ENCODE data around the gene PPIAL4G.
"Not testable (repeated sequence)": the region's sequence is repeated elsewhere in the genome, so short reads cannot be mapped to it uniquely, and the experiment has no call there.

The PPIAL4G gene

GRCh38 chr1:148434832-148435231 is 48.3 kb downstream of the PPIAL4G start:
- Histone ChIP-seq H3K9me3 (ENCODE audit: control insufficient read depth, insufficient read depth, low read depth, low read length) (no peaks in the 10 kb centered on the region), H3K4me3 (ENCODE audit: low read depth, low read length) (no peak overlapping the region), H3K4me1 (ENCODE audit: control insufficient read depth, insufficient read depth, low read length) (no peaks in the 10 kb centered on the region), H3K36me3 (ENCODE audit: control insufficient read depth in 2 of 2, insufficient read depth in 1 of 2, low read length in 2 of 2) (peaks cover 0 to 12% of the 10 kb centered on the region in 2 experiments; a peak in 2 of 3 replicates), H3K27ac (ENCODE audit: extremely low read depth, low read depth, low read length) (no peak overlapping the region)
- TF ChIP-seq ZNF580 (tag by site-specific recombination; IDR thresholded peaks at IDR 0.05) = no peak
- TF ChIP-seq ZNF362 (tag by site-specific recombination; IDR thresholded peaks at IDR 0.05) = no peak
- no peak for TF ChIP-seq ZNF48 (tag by site-specific recombination; IDR thresholded peaks at IDR 0.05)
- TF ChIP-seq GFI1B (tag by site-specific recombination; IDR thresholded peaks at IDR 0.05) = no peak
- no peak for TF ChIP-seq ZNF24 (tag by site-specific recombination; IDR thresholded peaks at IDR 0.05)
- no peak for TF ChIP-seq ZNF449 (tag by site-specific recombination; IDR thresholded peaks at IDR 0.05)
- no peak for TF ChIP-seq ZFP3 (tag by site-specific recombination; IDR thresholded peaks at IDR 0.05; ENCODE audit: low read depth)
- no peak for TF ChIP-seq ZNF239 (tag by site-specific recombination; IDR thresholded peaks at IDR 0.05)
- TF ChIP-seq ZNF311 (tag by site-specific recombination; IDR thresholded peaks at IDR 0.05; ENCODE audit: borderline replicate concordance) = no peak
- TF ChIP-seq ZNF529 (tag by site-specific recombination; IDR thresholded peaks at IDR 0.05; ENCODE audit: insufficient replicate concordance) = no peak
- TF ChIP-seq ZNF629 (tag by site-specific recombination; IDR thresholded peaks at IDR 0.05) = no peak
- TF ChIP-seq ZNF571 (tag by site-specific recombination; IDR thresholded peaks at IDR 0.05) = no peak
- no peak for TF ChIP-seq ZNF555 (tag by site-specific recombination; conservative IDR thresholded peaks at IDR 0.05)
- no peak for TF ChIP-seq PRDM6 (tag by site-specific recombination; IDR thresholded peaks at IDR 0.05)
- TF ChIP-seq ZNF184 (tag by site-specific recombination; IDR thresholded peaks at IDR 0.05) = no peak
- no peak for TF ChIP-seq ZNF157 (tag by site-specific recombination; IDR thresholded peaks at IDR 0.05)
- POLR2A ChIA-PET = no interaction called here
- CTCF ChIA-PET = no interaction called here

GRCh38 chr1:148432916-148433317 is 50.2 kb downstream of the PPIAL4G start:
- H3K4me1 ChIP-seq (ENCODE audit: control insufficient read depth, insufficient read depth, low read length); POLR2A ChIA-PET; CTCF ChIA-PET; H3K4me3 ChIP-seq (ENCODE audit: low read depth, low read length); H3K9me3 ChIP-seq (ENCODE audit: control insufficient read depth, insufficient read depth, low read depth, low read length); H3K27ac ChIP-seq (ENCODE audit: extremely low read depth, low read depth, low read length): not testable (repeated sequence)
- H3K36me3 ChIP-seq (ENCODE audit: control insufficient read depth in 2 of 2, insufficient read depth in 1 of 2, low read length in 2 of 2) = peaks cover 0 to 19% of the 10 kb centered on the region in 2 experiments; a peak in 2 of 3 replicates

All from HEK293 (cell line).